ENCODE results near the gene DNAJC10. TPM values are rescaled to one million over a fixed set of nuclear protein-coding genes. Genes with fewer than 3 reads are reported as not detected.

DNAJC10 gene
- total RNA-seq, 1 donor from 2014 or later = 157 TPM

- TF ChIP-seq, protein P1, sequence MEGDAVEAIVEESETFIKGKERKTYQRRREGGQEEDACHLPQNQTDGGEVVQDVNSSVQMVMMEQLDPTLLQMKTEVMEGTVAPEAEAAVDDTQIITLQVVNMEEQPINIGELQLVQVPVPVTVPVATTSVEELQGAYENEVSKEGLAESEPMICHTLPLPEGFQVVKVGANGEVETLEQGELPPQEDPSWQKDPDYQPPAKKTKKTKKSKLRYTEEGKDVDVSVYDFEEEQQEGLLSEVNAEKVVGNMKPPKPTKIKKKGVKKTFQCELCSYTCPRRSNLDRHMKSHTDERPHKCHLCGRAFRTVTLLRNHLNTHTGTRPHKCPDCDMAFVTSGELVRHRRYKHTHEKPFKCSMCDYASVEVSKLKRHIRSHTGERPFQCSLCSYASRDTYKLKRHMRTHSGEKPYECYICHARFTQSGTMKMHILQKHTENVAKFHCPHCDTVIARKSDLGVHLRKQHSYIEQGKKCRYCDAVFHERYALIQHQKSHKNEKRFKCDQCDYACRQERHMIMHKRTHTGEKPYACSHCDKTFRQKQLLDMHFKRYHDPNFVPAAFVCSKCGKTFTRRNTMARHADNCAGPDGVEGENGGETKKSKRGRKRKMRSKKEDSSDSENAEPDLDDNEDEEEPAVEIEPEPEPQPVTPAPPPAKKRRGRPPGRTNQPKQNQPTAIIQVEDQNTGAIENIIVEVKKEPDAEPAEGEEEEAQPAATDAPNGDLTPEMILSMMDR (IDR thresholded peaks at IDR 0.05) = no peak
- H3K4me1 Mint-ChIP-seq (ENCODE audit: unreplicated experiment) = peaks cover 35% of the 10 kb centered on the region
- no peak overlapping the region for H3K4me3 Mint-ChIP-seq (ENCODE audit: unreplicated experiment)
- no peak overlapping the region for H3K27ac Mint-ChIP-seq (ENCODE audit: unreplicated experiment)
- H3K27me3 Mint-ChIP-seq (ENCODE audit: unreplicated experiment) = peaks cover 4% of the 10 kb centered on the region
- no peaks in the 10 kb centered on the region for H3K36me3 Mint-ChIP-seq (ENCODE audit: unreplicated experiment)
- no peak for DNase-seq (ENCODE audit: extremely low spot score, unreplicated experiment)
- H3K9me3 Mint-ChIP-seq (ENCODE audit: unreplicated experiment) = no peaks in the 10 kb centered on the region
Observed at GRCh38 chr2:182822733-182823132, 106.7 kb downstream of the DNAJC10 start.

DNA sequence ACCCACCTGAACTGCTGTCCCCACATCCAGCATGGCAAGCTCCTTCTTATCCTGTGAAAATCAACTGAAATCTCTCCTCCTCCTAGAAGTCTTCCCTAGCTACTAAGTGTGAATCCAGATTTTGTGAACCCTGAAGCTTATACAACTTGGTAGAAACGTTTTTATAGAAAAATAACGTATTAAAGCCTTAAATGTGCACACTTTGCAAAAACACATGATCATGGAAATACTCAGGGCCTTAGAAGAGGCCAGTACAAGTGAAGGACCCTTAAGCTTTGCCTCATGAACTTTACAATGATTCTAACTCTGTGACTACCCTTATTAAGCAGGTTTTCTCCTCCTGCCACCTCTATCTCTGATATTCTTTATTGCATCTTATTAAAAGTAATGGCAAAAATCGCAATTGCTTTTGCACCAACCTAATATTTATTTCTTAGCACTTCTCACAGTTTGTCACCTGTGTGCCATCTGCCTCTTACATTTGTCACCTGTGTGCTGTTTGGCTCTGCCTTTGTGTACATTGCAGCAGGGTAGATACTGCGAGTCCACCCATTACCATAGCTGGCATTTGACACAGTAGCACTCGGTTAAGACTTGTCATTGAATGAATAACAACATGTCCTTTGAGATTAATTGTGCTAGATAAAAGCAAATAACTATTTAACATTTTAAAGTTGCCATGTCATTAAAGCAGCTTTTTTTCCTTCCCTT lies 108.2 kb downstream of the DNAJC10 start:
- Mint-ChIP-seq H3K4me1 (ENCODE audit: unreplicated experiment) (peaks cover 37% of the 10 kb centered on the region), H3K27ac (ENCODE audit: unreplicated experiment) (no peak overlapping the region), H3K9me3 (ENCODE audit: unreplicated experiment) (no peaks in the 10 kb centered on the region), H3K36me3 (ENCODE audit: unreplicated experiment) (no peaks in the 10 kb centered on the region), H3K4me3 (ENCODE audit: unreplicated experiment) (no peak overlapping the region), H3K27me3 (ENCODE audit: unreplicated experiment) (peaks cover 4% of the 10 kb centered on the region)
- TF ChIP-seq, protein P1 (IDR thresholded peaks at IDR 0.05) = no peak
- no peak for DNase-seq (ENCODE audit: extremely low spot score, unreplicated experiment)

DNA sequence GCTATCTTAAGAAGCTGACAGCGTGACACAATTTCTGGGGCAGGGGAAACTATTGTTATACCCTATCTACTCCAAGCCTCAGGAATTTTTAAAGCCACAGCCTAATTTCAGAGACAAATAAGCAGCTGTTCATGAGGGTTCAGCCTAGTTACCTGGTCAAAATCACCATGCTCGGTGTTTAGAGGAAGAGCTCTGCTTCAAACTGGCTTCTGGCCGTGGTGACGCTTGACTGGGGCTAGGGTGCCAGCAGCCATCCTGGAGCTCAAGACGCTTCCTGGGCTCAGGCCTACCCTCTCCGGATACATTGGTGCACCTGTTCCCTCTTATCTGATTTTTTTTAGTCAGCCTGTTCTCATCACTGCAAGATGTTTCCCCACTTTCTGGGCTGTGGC lies 108.7 kb downstream of the DNAJC10 start:
- H3K4me1 Mint-ChIP-seq (ENCODE audit: unreplicated experiment) = peaks cover 40% of the 10 kb centered on the region
- peaks cover 4% of the 10 kb centered on the region for H3K27me3 Mint-ChIP-seq (ENCODE audit: unreplicated experiment)
- H3K36me3 Mint-ChIP-seq (ENCODE audit: unreplicated experiment) = no peaks in the 10 kb centered on the region
- no peak for DNase-seq (ENCODE audit: extremely low spot score, unreplicated experiment)
- TF ChIP-seq, protein P1 (IDR thresholded peaks at IDR 0.05) = no peak
- no peak overlapping the region for H3K27ac Mint-ChIP-seq (ENCODE audit: unreplicated experiment)
- no peaks in the 10 kb centered on the region for H3K9me3 Mint-ChIP-seq (ENCODE audit: unreplicated experiment)
- no peak overlapping the region for H3K4me3 Mint-ChIP-seq (ENCODE audit: unreplicated experiment)

DNA sequence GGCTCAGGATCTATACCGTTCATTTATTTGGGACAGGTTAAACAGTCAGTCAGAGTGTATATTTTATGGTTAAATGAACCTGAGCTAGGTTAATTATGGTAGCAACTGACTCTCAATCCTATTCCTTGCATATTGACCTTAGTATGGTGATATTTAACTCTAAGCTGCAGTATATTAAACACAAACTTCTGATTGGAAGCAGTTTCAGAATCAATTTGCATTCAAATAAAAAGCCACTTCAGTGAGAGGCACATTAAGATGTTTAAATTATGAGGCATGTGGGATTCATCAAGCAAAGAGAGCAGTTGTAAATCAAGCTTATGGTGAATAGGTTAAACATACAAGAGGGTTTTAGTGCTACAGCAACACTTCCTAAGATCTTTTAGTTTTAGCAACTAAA lies 110.0 kb downstream of the DNAJC10 start:
- Mint-ChIP-seq H3K36me3 (ENCODE audit: unreplicated experiment) (no peaks in the 10 kb centered on the region), H3K27ac (ENCODE audit: unreplicated experiment) (no peak overlapping the region), H3K27me3 (ENCODE audit: unreplicated experiment) (peaks cover 4% of the 10 kb centered on the region)

GRCh38 chr2:182826496-182826895 lies 110.4 kb downstream of the DNAJC10 start:
- no peaks in the 10 kb centered on the region for H3K9me3 Mint-ChIP-seq (ENCODE audit: unreplicated experiment)
- TF ChIP-seq, protein P1 (IDR thresholded peaks at IDR 0.05) = no peak
- H3K4me1 Mint-ChIP-seq (ENCODE audit: unreplicated experiment) = peaks cover 50% of the 10 kb centered on the region

More for the DNA sequence above, 110.0 kb downstream of the DNAJC10 start:
- Mint-ChIP-seq H3K4me1 (ENCODE audit: unreplicated experiment) (peaks cover 48% of the 10 kb centered on the region), H3K9me3 (ENCODE audit: unreplicated experiment) (no peaks in the 10 kb centered on the region), H3K4me3 (ENCODE audit: unreplicated experiment) (no peak overlapping the region)
- TF ChIP-seq, protein P1 (IDR thresholded peaks at IDR 0.05) = no peak
- no peak for DNase-seq (ENCODE audit: extremely low spot score, unreplicated experiment)

More at GRCh38 chr2:182826496-182826895, 110.4 kb downstream of the DNAJC10 start:
- peaks cover 4% of the 10 kb centered on the region for H3K27me3 Mint-ChIP-seq (ENCODE audit: unreplicated experiment)
- DNase-seq (ENCODE audit: extremely low spot score, unreplicated experiment) = no peak
- H3K27ac Mint-ChIP-seq (ENCODE audit: unreplicated experiment) = no peak overlapping the region
- no peaks in the 10 kb centered on the region for H3K36me3 Mint-ChIP-seq (ENCODE audit: unreplicated experiment)
- H3K4me3 Mint-ChIP-seq (ENCODE audit: unreplicated experiment) = no peak overlapping the region

Measured in osteocyte (in vitro differentiated cells).